ENCODE data around the gene AIG1.

The AIG1 gene

DNA sequence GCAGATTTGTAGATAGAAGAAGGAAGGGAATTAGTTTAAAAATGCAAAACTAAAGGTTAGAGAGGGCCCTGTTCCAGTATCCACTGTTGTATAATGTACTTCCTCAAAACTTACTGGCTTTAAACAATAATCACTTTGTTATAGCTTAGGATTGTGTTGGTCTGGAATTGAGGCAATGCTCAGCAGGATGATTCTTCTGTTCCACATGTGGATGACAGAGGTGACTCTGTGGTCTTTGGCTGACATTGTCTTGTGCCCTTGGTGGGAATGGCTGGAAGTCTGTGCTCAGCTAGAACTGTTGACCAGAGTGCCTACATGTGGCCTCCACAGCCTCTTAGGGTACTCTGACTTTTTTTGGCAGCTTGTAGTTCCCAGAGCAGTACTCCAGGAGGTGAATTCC is 143.4 kb downstream of the AIG1 start:
- DNase-seq: no peak

DNA sequence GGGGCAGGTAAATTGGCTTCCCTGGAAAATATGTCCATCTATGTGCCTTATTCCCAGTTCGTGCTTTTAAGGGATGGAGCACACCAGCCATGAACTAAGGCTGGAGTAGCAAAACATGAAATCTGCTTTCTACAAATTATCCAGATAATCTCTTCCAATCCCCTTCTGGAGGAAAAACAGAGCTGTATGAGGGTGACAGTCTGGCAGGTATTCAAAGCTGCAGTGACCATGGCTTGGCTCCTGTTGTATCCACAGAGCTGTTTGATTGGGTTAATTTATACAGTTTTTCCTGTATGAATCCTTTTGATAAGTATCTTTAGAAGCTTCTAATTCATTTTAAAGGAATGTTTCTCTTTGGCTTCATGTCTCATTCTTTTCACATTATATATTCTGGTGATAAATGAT is 144.4 kb downstream of the AIG1 start:
- no peak for DNase-seq

DNA sequence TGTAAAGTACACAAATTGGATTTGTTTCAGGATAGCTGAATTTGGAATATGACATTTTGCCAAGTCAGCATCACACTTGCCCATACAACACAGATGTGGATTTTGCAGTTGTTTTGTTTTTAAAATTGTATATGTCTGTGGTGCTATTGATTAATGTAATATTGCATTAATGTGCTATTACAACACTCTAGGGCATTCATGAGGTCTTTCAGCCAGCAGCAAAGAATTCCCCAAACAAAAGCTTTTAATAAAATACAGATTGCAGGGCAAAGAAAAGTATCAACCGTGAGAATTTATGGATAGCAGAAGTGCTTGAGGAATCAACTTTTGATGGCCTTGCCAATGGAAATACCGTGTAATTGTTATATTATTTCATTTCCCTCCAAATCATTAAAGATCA is 144.9 kb downstream of the AIG1 start:
- no peak for DNase-seq

DNA sequence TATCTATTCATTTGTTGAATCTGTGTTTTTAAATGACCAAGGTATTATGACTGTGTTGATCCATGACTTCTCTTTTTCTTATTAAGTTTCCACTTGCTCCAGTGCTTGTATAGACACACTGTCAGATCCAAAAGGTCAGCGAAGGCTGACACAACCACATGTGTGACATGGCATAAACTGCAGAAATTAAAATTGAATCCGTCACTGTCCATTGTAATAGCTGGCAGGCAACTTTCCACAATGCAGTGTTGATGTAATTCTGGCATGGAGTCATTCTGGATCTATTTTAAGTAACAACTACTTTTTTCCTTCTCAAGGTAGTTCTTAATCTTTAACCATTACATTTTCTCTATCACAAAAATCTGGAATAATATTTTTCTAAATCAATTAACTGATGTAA is 145.3 kb downstream of the AIG1 start:
- DNase-seq: no peak

DNA sequence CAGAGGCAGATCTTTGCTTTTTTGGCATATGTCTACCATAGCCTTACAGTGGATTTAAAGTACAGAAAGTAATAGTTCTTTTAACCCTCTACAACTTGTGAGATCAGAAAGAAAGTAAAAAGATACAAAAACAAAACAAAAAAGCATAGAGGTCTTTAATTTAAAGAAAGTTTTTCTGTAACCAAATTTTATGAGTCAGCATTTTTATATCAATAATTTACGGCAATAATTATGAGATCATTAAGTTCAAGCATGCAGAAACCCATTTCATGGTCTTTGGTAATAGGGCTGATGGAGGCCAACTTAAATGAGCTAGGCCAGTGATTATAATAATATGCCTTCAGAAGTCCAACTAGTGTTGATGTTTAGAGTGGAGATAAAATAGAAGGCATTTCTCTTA is 145.9 kb downstream of the AIG1 start:
- no peak for DNase-seq

DNA sequence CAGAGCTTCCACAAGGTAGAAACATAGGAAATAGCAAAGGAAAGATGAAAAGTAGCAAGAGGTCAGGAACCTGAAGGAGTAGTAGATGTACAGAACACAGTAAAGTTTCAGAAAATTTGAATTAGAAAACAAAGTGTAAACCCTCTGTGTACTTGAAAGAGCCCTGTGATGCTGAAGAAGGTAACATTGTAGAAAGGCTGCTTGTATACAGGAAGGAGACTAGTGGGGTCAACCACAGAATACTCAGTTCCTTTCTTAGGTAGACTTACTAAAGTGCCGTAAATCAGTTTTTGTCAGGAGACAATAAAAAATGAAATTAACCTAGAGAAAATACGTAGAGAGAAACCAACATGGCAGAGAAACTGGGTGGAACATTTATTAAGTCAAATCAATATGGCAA is 149.7 kb downstream of the AIG1 start:
- no peak for DNase-seq

DNA sequence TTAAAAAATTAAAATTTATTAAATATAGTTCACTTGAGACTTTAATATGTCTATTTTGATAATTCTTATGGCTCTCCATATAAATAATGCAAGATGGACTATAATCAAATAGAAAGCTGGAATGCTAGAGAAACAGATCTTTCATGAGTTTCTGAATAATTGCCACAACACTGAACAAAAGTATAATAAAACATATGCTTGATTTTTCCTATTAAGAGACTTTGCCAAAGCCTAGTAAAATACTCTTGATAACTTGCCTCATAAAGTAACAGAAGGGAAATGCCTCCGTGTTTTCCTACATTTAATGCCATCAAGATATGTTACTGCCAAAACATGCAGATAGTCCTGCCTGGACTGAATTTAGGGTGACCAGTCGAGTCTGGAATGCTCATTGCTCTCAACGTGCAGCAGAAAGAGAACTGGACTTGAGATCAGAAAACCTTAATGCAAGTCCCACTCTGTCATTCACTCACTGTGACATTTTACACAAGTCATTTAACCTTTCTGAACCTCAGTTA is 153.2 kb downstream of the AIG1 start:
- no peak for DNase-seq

DNA sequence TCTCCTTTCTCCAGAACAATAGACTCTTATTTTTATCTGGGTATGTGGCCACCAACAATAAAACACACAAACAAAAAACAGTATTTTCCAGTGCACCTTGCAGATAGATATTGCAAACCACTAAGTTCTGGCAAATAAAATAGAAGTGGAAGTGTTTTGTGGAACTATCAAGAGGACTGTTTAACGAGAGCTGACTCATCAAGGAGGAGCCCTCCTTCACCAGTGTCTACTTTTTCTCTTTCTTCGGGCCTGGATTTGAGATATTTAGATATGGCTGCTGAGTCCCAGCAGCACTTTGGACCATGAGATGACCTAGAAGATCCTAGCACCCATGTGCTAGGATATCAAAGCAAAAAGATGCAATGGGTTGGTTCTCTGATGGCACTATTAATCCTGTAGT is 154.7 kb downstream of the AIG1 start:
- DNase-seq: no peak

DNA sequence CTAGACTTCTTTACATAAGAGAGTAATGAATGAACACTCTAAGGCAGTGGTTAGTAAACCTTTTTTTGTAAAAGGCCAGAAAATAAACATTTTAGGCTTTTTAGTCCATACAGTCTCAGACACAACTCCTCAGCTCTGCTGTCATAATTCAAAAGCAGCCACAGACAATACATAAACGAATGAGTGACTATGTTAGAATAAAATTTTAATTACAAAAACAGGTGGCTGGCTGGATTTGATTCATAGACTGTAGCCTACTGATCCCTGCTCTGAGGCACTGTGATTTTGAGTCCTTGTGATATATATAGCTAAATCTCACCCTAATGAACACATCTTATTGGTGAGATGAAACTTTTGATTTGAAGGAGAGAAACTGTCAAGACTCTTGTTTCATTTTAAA is 155.1 kb downstream of the AIG1 start:
- no peak for DNase-seq

DNA sequence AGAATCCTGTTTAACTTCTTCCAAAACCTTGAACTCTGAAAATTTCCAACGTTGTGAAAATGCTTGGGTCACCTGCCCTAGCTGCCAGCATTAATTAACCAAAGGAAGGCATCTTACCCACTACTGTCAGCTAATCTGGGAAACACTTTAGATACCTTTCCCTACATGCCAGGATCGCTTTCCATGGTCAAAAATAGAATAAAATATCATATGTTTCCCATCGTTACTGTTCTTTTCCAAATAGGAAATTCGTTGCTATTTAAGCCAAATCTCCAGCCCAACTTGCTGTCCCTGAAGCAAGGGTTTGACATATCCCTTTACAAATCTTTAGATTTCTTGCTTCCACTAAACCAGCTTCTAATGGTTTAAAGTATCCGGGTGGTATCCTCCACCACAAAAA is 157.5 kb downstream of the AIG1 start:
- no peak for DNase-seq

DNA sequence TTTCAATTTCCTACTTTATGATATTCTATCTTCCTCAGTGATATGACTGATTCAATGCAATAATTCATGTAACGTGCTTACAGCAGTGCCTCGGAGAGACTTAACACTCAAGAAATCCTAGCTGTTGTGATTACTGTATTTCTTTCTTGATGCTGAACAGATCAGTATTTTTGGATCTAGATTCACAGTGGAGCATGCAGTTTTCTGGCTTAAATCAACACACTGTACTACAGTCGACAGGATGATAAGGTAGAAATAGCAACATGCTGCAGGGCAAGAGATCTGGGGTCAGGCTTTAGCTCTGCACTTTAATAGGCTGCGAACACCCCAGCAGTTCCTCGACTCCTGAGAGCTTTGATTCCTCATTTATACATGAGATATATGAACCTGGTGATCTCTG is 161.0 kb downstream of the AIG1 start:
- DNase-seq: no peak

DNA sequence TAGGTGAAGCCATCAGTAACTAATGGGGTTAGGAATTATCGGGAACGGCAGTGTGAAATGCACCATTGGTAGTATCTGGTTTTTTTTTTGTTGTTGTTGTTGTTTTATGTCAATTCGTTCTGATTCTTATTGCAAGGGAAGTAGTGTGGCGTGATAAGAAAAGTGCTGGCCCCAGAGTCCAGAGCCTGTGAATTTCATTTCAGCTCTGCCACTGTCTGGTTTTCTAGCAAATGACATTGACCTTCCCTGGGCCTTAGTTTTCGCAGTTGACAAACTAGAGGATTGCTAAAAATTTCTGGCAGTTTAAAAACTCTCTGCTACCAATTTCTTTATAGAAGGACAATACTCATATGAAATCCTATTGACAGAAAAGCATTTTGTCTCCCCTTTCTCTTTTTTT is 161.6 kb downstream of the AIG1 start:
- DNase-seq: no peak

DNA sequence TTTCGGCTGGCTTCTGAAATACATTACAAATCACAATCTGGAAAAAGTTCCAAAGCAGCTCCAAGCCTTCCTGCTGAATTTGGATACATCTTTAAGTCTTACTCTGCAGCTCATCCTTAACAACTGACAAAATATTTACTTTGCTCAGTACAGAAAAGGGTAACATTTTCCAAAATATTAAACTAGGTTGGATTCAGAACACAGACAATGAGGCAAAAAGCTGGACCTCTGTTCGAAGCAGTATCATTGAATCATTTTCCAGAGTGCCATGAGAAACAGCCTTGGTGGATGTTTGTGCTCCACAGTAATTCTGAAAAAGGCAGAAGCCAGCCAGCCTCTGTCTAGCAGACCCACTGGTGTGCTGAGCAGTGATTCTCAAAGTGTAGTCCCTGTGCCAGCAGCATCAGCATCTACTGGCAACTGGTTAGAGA is 162.1 kb downstream of the AIG1 start:
- no peak for DNase-seq

DNA sequence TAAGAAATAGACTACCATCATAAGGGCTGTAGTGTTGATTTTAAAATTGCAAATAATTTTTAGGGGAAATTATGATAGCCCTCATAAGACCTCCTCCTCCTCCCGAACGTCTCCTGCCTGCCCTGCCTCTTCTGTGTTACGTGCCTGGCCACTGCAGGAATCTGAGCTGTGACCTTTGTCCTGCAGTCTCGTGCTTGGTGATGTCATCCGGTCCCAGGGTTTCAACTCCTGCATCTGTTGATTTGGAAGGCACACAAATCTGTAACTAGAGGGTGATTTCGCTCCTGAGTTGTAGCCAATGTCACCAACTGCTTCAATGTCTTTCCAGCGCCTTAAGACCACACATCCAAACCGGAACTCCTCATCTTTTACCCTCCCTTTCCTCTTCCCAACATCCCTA is 163.2 kb downstream of the AIG1 start:
- DNase-seq: no peak

DNA sequence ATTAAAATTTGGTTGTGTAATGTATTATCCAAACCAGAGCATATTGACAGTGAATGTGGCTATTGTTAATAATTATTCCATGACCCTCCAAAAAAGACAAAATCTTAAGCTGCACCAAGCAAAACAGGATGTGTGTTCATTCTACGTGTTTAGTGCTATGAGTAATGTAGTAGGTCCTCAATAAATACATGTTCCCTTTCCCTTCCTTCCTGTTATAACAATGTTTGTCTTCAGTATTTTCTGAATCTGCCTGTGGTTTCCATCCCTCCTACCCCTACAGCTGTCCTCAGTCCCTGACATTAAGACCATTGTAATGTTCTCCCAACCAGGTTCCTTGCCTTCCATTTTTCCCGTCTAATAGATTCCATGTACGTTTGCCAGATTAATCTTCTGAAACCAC is 163.8 kb downstream of the AIG1 start:
- no peak for DNase-seq

DNA sequence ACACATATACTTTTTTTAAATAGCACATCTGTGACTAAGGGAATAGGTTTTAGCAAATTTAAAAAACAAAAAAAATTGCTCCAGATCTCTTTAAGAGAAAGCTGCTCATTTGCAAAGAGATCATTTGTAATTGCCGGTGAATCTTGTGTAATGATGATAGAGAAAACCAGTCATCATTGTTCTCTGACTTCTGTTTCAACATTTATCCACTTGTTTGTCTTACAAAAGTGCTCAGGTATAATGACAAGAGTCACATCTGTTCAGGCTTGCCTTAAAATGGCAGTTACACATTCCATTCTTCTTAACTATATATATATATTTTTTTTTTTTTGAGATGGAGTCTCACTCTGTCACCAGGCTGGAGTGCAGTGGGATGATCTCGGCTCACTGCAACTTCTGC is 165.2 kb downstream of the AIG1 start:
- no peak for DNase-seq

DNA sequence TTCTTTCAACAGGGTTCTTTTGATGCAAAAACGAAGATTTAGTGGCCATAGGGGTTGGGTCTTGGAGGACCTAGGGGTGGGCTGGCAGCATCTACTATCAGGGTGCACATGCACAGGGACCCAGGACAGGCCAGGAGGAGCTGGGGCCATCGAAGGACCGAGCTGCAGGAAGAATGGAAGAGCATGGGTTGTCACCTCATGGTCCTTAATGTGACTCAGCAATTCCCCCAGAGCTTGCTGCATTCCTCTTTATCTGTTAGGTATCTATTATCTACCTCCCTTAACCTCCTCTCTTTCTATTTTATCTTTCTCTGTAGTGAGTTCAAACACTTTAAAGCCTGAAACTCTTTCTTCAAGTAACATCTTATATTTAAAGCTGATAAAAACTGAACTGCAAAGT is 167.0 kb downstream of the AIG1 start:
- no peak for DNase-seq

DNA sequence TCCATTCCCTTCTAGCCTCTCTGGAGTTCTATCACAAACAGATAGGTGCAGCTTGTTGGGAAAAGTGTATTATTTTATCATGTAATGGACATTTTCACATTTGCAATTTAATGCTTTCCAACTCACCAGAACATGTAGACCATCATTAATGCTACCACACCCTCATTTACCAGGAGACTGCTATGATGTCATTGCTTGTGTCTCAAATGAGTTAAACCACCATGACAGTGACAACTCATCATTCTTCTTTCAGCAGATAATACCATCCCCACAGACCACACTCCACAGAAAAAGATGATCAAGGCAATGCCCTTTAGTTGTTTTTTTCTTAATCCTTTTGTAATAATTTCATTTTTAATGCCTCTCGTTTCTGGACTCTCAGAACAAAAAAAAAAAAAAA is 168.7 kb downstream of the AIG1 start:
- DNase-seq: no peak

DNA sequence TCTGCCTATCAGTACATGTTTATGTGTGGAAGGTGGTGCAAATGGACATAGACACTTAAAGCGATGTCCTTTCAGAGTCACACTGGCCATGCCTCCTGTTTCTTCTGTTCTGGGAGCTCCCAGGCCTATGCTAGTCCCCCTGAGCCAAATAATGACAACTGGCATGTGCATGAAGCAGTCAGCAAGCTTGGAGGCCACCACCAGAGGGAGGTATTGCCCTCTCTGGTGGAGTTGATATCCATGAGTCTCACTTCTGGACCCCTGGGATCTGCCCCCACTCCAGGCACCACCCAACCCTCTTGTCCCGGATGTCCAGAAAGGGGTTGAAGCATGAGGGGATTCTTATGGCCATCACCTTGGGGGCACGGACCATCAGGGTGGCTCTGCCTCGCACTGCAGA is 172.2 kb downstream of the AIG1 start:
- peak in 1 of 2 donors; percentile 4 for DNase-seq

DNA sequence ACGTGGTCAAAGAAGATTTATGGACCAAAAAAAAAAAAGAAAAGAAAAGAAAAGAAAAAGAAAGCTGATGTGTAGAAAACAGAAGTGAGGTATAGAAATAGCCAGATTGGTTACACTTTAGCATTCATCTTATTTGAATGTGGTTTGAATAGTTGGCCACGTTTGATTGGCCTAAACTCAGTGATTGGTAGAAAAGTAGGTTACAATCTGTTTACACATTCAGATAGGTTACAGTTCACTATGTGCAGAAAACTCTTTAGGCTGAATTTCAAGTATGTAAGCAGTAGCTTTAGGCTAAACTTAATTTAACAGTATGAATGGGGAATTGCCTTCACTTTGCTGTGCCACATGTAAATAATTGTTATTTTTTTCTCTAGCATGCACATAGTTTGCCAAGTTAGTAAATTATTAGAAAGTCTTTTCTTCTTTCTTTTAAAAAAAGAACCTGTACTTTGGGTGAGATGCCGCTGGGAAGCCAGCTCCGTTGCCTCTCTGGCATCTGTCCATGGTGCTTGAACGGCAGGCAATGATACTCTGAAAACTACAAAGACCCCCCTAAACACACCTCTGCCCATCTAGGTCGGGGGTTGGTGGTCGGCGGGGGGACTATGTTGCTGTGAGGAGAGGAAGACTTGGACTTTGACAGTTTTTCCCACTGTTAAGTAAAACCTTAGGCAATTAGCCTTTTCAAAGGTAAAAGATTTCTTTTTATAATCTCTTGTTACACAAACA is 173.0 kb downstream of the AIG1 start:
- no peak for DNase-seq

DNA sequence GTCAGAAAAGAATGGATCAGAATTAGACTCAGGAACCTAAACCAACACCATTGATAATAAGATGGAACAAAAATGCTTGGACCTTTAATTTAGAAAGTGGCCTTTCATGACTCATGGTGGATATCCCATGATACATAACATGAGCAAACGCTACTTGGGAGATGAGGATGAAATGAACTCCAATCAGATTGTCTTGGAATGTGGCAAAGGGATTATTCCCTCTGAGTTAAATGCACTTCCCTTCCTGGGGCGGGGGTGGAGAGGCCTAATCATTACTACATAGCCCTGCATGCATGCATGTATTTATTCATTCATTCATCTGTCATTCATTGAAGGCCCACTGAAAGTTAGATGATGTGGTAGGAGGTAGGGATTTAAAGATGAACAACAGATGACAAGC is 174.0 kb downstream of the AIG1 start:
- no peak for DNase-seq

DNA sequence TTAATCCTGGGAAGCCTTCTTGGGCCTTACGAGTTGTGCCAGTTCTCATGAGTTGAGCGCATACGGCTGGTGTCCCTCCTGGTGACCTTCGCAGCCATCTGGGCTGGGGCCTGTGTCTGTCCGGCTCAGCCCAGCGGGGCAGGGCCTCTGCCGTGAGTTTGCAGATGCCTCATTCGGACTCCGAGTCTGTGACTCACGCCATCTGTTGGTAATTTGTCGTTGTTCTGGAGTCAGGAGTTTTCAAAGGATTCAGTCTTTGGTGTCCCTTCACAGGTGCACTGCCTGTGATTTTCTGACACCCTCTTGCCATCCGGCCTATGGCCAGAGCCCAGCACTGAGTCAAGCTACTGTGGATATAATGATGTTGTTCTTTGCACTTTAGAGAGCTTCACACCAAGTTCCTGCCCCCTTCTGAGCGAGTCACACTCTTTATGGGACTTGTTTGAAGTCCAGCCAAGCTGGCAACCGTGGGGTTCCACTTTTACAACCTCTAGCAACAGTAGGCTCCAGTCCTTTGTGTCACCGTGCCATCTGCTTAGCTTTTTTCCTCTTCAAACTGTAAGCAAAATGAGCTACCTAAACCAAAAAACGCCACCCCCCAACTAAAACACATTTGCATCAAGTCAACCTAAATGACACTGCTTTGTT is 175.6 kb downstream of the AIG1 start:
- no peak for DNase-seq

DNA sequence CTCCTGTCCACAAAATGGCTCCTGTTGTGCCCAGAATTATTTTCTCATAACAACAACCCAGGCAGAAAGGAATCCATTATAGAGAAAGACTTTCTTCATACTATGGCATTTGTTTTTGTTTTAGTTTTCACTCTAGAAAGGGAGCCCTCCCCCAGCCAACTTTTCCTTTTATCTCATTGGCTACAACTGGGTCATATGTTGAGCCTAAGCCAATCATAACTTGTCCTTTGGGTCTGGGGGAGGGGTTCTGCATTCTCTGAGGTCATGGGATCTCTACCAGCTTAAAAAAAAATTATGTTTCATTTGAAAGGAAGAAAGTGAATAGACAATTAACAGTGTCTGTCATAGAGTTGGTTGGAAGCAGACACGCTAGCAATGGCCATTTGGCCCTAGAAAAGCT is 177.6 kb downstream of the AIG1 start:
- DNase-seq: no peak

DNA sequence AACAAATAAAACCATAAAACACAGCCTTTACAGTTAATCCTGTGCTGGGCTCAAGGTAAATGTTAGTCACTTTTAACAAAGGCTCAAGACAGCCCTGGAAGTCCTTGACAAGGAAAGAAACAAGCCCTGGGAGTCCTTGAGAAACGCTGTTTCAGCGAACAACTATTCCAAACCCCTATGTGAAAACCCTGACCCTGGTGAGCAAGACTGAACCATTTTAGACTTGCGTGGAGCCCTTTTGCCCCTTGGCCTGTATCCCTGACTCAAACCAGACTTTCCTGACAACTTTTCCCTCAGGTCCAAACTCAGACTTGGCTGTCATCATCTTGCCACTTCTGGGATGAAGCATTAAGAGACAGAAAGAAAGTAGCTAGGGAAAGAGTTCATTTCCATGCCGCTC is 180.4 kb downstream of the AIG1 start:
- no peak for DNase-seq

DNA sequence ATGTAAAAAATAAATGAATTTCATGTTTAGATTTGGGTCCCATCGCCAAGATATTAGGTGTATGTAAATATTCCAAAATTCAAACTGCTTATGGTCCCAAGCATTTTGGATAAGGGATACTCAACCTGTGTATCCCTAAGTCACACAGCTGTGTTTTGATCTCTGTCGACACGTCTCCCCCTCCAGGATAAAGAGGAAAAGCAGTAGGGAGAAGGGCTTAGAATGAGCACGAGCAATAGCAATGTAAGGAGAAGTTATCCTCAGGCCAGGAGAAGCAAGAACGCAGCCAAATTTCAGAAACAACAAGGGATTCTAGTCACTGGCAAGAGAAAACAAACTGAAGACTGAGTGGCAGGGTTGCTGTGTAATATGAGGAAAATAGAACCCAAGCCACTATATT is 181.2 kb downstream of the AIG1 start:
- DNase-seq: no peak

Measured in CD4-positive, alpha-beta T cell treated with Interleukin-4 for 1 hour (primary cell).